HG03025 (cell line): Measurements from ENCODE around the gene EVC.

Experiments used
- ATAC-seq: cut with Tn5 transposase; IDR thresholded peaks from one replicate; pipeline ENCODE4 v1.9.1; 2021; ENCODE audit warnings: mild to moderate bottlenecking, moderate library complexity; ENCODE audit not compliant: unreplicated experiment, low FRiP score

EVC gene

DNA sequence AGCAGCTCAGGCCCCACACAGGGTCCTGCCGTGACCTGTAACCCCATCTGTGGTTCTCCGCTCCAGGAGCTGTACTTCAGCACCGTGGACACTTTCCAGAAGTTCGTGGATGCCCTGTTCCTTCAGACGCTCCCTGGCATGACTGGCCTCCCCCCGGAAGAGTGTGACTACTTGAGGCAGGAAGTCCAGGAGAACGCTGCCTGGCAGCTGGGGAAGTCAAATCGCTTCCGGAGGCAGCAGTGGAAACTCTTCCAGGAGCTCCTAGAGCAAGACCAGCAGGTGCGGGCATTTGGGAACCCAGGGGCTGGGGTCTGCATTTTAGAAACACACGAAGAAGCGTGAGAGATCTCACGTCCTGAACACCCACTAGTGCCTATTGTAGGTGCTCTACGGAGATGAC lies 72.5 kb downstream of the EVC start:
- ATAC-seq, result no peak

DNA sequence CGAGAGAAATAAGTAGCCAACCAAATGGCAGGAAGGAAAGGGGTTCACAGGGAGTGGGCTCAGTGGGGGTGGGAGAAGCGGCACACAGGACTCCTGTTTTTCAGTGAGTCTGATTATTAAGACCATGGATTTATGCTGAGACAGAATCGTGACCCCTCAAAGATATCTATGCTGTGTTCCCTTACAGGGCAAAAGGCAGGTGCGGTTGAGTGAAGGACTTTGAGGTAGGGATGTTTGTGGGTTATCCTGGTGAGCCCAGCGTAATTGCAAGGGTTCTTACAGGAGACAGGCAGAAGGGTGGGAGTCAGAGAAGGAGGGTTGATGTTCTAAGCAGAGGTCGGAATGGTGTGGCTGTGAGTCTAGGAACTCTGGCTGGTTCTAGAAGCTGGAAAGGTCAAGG lies 73.0 kb downstream of the EVC start:
- no peak for ATAC-seq

DNA sequence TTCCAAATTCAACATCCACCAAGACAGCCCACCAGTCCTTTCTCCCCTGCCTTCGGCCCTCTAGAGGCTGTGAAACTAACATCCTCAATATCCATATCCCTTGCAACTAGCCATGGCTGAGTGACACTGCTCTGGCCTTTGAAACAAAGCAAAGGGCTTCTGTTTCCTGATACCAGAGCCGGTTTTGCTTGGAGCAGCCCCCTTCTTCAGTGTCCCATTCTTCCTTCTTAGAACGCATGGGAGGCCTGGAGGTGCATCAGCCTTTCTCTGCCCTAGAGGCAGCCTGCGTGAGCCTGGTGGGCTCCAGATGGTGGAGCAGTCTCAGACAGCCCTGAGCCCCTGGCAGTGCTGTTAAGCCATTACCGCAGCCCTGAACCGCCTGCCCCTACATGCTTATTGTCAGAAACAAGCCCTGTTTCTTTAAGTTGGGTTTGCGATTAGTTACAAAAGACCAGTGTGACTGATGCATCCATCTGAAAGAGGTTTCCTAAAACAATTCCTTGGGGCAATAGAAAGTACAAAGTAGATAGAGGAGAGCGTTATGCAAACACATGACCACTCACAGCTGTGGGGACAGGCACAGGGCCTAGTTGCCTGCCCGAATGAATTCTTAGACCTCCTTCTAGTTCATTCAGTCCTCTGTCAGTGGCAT lies 74.1 kb downstream of the EVC start:
- no peak for ATAC-seq

DNA sequence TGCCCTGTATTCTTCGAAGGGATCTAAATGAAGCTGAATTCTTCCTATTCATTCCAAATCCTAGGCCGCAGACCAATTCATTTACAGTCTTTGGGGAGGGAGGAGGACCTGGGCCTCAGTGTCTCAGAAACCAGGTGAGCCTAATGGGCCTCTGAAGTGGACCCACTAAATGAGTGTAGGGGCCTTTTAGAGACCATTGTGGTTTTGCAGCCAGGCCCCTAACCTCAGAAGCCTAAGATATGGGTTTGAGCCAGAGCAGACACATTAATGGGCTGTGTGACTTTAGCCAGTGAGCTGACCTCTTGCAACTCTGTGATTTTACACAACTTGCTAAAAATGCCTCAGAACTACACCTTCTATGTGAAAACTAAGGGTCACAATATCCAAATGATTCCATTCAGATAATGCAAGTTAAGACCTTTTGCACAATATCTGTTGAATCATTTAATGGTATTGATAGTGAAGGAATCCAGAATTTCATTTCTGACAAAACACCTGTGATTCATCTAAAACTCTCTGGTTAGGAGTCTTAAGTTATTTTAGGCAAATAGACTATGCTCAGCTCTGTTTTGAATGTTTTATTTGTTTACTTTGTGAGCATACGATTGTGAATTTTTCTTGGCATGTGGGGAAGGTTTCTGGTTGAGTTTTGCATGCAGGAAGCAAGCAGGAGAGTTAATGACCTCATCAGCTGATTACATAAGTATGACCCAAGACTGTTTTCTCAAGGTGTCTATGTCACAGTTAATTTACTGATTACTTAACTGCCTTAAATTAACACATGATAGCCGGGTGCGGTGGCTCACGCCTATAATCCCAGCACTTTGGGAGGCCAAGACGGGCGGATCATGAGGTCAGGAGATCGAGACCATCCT lies 75.0 kb downstream of the EVC start:
- no peak for ATAC-seq

DNA sequence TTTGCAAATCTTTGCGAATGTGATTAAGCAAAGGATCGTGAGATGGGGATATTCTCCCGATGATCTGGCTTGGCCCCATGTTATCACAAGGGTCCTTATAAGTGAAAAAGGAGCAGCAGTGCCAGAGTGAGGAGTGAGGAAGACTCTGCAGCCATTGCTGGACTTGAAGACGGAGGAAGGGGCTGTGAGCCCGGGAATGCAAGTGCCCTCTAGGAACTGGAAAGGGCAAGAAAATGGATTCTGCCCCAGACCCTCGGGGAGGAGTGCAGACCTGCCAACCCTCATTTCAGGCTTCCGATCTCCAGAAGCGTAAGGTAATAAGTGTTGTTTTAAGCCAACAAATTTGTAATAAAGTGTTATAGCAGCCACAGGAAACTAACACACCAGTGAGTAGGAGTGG lies 76.3 kb downstream of the EVC start:
- ATAC-seq, result no peak

DNA sequence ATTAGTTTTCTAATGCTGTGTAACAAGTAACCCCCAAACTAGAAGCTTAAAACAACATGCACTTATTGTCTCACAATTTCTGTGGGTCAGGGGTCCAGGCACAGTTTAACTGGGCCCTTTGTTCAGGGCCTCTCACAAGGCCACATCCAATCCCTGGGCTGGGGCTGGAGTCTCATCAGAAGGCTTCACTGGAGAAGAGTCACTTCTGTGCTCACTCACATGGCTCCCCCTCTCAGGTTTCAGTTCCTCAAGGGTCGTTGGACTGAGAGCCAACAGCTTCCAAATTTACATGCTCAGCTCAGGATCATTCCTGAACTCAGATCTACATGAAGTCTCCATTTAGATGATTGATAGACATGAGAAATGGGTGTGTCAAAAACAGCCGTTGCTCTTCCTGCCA lies 77.1 kb downstream of the EVC start:
- no peak for ATAC-seq

DNA sequence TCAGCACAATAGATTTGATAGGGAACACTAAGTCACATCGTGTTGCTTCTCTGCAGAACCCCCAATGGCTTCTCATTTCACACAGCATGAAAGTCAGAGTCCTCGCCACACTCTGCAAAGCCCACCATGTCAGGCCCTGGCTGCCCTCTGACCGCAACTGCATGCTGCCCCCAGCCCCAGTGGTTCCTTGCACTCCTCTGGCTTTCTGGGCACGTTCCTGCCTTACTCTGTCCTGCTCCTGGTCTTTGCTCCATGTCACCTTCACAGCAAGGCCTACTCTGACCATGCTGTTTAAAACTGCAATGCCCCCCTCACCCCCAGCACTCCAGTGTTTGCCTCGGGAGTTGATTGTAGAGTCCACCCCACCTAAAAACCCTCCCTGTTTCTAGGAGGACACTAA lies 78.1 kb downstream of the EVC start:
- ATAC-seq, result no peak

DNA sequence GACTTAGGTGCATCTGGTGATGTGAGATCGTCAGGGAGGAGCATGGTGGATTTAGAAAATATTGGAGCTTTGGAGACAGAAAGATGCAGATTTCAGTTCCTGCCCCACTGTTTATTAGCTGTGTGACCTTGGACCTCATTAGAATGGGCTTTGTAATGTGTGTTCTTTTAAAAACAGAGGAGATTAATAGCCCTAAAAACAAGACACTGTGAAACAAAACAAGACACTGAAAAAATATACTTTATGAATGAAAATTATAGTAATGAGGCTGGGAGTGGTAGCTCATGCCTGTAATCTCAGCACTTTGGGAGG lies 79.5 kb downstream of the EVC start:
- ATAC-seq, result no peak

DNA sequence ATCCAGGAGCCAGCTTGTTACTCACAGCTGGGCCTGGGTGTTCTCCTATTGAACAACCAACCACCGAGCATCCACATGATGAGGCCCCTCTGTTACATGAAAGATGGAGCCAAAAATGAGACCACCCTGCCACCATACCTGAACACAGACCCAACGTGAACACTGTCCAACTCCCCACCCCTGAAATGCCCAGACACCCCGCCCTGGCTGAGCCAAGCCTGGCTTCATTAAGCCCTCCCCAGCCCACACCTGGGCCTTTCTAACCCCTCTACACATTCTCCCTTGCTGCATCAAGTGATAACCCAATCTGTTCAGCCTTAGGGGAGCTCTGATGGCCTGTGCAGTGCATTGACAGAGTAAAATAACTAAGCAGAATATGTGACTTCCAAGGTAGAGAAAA lies 80.7 kb downstream of the EVC start:
- ATAC-seq, result no peak

DNA sequence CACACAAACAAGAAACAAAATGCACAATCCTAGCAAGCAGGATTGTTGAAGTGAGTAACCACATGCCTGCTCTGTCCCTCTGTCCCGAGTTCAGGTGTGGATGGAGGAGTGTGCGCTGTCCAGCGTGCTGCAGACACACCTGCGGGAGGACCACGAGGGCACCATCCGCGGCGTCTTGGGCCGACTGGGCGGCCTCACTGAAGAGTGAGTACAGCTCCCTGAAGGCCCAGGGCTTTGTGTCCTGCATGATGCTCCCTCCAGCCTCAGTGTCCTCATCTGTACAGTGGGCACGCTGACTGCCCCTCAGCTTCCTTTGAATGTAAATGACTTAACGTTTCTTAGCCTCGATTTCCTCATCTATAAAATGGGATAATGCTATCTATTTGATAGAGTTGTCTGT lies 82.5 kb downstream of the EVC start:
- no peak for ATAC-seq

DNA sequence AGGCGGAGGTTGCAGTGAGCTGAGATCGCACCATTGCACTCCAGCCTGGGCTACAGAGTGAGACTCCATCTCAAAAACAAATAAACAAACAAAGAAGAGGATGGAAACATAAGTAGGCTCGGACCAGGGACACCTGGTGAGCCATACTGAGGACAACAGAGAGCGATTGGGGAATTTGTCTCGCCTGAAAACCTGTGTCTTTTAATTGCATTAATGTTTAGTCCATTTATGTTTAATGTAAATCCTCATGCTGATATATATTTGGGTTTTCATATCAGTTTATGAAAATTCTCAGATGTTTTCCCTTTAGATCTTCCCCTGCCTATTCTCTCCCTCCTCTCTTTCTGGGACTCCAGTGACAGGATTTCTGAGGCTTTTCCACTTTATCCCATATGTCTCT lies 84.6 kb downstream of the EVC start:
- ATAC-seq, result no peak

DNA sequence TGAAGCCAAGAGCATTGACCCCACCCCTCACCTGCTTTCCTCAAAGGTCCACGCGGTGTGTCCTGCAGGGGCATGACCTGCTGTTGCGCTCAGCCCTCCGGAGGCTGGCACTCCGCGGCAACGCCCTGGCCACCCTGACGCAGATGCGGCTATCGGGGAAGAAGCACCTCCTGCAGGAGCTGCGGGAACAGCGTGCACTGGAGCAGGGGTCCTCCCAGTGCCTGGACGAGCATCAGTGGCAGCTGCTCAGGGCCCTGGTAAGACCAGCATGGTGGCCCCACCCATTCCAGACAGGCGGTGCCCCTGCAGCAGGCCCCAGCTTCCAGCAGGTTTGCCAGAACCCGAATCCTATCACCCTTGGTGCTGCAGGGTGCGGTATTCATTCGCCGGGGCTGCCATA lies 86.0 kb downstream of the EVC start:
- no peak for ATAC-seq

DNA sequence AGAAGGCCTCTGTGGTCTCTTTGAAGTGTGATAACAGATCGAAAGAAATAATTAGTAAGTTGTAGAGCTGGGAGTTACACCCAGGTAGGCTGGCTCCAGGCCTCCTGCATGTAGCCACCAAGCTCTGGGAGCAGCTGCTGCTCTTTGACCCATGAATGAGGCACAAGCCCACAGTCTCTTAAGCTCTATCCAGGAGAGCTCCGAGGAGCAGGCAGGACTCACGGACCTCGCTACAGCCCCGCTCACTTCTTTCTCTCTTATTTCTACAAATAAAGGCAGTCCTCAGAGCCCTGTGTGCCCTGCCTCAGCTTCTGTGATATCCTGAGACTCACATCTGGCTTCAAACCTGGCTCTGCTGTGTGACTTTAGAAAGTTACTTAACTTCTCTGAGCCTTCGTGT lies 86.9 kb downstream of the EVC start:
- ATAC-seq, result no peak

DNA sequence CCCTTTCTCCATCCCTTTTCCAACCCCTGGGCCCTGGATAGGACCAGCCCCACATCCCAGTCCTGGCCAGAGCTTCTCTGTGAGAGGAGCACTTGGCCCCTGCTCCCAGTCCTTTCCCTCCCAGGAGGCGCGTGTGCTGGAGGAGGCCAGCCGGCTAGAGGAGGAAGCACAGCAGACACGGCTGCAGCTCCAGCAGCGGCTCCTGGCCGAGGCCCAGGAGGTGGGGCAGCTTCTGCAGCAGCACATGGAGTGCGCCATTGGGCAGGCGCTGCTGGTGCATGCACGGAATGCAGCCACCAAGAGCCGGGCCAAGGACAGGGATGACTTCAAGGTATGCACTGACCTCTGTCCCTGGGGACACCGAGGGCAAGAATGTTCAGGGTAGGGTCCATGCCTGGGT lies 87.5 kb downstream of the EVC start:
- no peak for ATAC-seq

DNA sequence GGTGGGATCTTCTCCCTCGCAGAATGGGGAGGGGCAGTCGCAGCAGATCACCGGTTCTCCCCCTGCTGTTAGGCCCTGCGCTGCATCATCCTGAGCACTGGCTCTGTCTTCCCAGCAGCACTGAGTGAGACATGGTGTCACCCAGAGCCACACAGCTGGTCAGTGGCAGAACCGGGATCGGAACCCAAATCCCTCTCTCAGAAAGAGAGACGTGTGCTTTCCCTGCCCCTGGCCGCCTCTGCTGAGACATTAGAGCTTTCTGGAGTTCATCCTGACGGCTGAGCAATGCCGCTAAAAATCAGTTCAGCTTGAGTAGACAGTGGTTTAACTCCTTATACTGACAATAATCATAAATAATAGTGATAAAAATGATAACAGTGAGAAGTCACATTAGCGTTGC lies 87.9 kb downstream of the EVC start:
- no peak for ATAC-seq

DNA sequence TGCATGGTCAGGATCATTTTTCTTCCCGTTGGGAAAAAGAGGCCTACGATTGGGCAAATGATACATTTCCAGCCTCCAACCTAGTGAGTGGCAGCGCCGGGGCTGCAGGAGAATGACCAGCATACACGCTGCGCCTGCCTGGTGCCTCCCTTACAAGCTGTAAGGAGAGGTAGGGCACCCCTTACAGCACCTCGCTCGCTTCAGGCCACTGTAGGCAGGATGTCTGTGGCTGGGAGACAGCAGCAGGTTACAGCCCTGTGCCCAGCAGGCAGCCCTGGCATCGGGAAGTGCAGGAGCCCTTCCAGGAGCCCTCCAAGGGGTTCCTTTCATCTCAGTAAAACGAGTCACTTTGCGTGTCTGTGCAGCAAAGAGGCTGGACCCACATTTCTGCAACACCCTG lies 88.4 kb downstream of the EVC start:
- no peak for ATAC-seq

DNA sequence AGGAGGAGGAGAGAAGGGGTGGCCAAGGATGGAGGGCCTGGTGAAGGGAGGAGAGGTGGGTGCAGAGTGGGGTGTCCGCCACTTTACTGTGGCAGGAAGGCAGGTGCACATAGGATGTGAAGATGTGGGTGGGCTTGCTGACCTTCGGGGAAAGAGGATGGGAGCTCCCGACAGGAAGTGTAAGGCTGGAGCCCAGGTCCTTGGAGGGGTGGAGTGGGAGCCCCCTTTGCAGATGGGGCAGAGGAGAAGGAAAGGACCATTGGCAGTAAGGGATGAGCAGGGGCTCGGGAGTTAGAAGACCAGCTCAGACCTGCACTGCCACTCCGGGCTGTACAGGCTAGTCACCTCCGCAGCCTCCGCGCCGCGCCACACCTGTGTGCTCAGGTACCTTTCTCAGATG lies 89.5 kb downstream of the EVC start:
- ATAC-seq, result no peak

DNA sequence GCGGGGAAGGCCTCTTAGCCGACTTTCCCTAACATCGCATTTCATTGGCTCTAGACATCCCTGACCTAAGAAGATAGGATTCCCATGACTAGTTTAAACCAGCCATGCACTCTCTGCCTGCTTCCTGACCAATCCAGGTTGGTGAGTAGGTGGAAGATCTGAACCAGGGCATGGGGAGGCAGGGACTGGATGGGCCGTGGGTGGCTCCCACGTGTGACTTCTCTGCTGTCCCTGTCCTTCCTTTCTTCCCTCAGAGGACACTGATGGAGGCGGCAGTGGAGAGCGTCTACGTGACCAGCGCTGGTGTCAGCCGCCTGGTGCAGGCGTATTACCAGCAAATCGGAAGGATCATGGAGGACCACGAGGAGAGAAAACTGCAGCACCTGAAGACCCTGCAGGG lies 90.7 kb downstream of the EVC start:
- no peak for ATAC-seq

DNA sequence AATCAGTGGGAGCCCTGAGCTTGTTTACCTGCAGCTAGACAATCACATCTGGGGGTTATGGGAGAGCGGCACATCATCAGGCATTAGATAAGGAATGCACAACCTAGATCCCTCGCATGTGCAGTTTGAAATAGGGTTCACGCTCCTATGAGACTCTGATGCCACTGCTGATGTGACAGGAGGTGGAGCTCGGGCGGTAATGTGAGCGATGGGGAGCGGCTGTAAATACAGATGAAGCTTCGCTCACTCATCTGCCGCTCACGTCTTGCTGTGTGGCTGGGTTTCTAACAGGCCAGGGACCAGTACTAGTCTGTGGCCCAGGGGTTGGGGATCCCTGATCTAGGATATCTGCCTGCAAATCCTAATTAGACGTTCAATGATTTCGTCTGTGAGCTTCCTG lies 91.6 kb downstream of the EVC start:
- ATAC-seq, result no peak

DNA sequence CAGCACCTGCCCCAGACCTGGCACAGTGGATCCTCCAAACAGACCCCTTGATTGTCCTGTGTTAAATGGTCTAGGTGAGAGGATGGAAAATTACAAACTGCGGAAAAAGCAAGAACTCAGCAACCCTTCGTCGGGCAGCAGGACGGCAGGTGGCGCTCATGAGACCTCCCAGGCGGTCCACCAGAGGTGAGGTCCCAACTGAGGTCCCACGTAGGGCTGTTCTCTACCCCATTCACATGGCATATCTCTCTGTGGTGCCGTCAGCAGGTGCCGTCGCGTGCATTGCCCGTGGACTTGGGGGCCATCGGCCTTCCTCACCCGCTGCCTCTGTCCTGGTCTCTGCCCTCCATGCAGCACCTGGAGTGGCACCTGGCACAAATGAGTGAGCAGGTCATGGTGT lies 93.7 kb downstream of the EVC start:
- ATAC-seq, result no peak

DNA sequence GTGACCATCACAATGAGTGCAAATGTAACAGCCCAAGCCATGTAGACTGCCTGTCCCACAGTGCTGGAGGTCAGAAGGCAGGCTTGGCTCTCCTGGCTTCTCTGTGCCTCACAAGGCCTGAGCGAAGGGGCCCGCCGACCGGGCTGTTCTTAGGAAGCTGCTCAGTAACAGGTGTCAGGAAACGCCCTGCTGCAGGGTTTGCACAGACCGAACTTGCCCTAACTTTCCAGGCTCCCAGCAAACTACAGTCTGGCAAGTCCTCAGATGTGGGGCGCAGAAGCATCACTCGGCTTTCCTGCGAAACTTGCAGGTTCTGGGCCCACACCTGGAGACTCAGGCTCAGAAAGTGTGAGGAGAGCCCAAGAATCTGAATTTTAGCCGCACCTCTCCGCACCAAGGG lies 94.3 kb downstream of the EVC start:
- ATAC-seq, result no peak

DNA sequence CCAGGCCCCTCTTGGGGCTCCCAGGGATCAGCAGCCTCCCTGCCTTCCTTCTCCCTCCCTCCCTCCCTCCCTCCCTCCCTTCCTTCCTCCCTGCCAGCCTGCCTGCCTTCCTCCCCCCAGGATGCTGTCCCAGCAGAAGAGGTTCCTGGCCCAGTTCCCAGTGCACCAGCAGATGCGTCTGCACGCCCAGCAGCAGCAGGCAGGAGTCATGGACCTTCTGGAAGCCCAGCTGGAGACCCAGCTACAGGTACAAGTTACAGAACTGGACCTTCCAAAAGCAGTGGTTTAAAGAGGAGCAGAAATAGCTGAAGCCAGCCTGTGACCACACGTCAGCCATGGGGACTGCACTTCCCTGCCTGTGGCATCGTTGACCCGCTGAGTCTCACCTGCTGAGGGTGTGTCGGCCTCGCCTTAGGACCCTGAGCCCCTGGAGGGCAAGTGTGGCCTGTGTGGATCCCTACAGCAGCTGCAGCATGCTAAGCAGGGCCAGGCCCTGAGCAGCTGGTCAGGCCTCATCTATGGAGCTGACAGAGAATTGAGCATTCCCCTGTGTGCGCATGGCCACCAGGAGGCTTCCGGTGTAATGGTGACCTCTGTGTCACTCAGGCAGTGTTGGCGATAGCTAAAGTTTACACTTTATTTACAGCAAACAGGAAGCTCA lies 97.2 kb downstream of the EVC start:
- no peak for ATAC-seq
